Transverse colon (tissue), 4 donors: Measurements from ENCODE around the gene SPATA6.

Source experiments
- CTCF ChIP-seq, 5 experiments: fragments of 200-600 bp in 3 of 5; fragments of 450-650 bp in 2 of 5; sonication (generic) in 3 of 5; IDR thresholded peaks; 1 replicate in 2 of 5; 2 replicates in 3 of 5; pipeline ENCODE4 v1.5.1; 2016 to 2017; ENCODE audit warnings: antibody characterized with exemption in 5 of 5, inconsistent platforms in 3 of 5, mild to moderate bottlenecking in 2 of 5, moderate library complexity in 1 of 5
- POLR2A ChIP-seq: fragments of 450-650 bp; IDR thresholded peaks from one replicate; pipeline ENCODE4 v1.6.1; 2016; ENCODE audit warnings: antibody characterized with exemption, mild to moderate bottlenecking, moderate library complexity
- POLR2AphosphoS5 ChIP-seq, 3 donors: sonication (generic); formaldehyde crosslinking; IDR thresholded peaks; one replicate each; pipeline ENCODE4 v1.6.1; 2016; ENCODE audit warnings: antibody characterized with exemption in 3 of 3

GRCh38 chr1:48263041-48263440 lies 209.0 kb downstream of the SPATA6 start:
- no peak for TF ChIP-seq CTCF (IDR thresholded peaks at IDR 0.05)
- TF ChIP-seq POLR2AphosphoS5 (IDR thresholded peaks at IDR 0.05): no peak
- no peak for TF ChIP-seq POLR2A
